Central memory CD8-positive, alpha-beta T cell (primary cell): ENCODE measurements around the gene LONP2.
"Not testable (repeated sequence)": the region's sequence is repeated elsewhere in the genome, so short reads cannot be mapped to it uniquely, and the experiment has no call there.

ENCODE experiments used
- ATAC-seq: fragments of 150-1000 bp; cut with Tn5 transposase; replicated peaks from 2 replicates; pipeline ENCODE4 v1.10.0; 2022; ENCODE audit warnings: mild to moderate bottlenecking, moderate FRiP score, moderate number of reproducible peaks; ENCODE audit not compliant: poor library complexity, severe bottlenecking; ENCODE audit errors: extremely low read depth
- DNase-seq, 2 donors: peaks; one replicate each; pipeline ENCODE4 v3.0.0; 2021; ENCODE audit warnings: low spot score in 2 of 2
- H3K27ac Mint-ChIP-seq: one replicate; pipeline ENCODE4 v1.8.0; 2022; ENCODE audit warnings: low read depth, mild to moderate bottlenecking, moderate library complexity, mixed read lengths
- H3K27me3 Mint-ChIP-seq: one replicate; pipeline ENCODE4 v1.8.0; 2022; ENCODE audit warnings: mixed read lengths
- H3K36me3 Mint-ChIP-seq: one replicate; pipeline ENCODE4 v1.8.0; 2022; ENCODE audit warnings: mild to moderate bottlenecking, moderate library complexity, mixed read lengths; ENCODE audit not compliant: insufficient read depth
- H3K4me1 Mint-ChIP-seq: one replicate; pipeline ENCODE4 v1.8.0; 2022; ENCODE audit warnings: mixed read lengths
- H3K4me3 Mint-ChIP-seq: one replicate; pipeline ENCODE4 v1.8.0; 2022; ENCODE audit warnings: mild to moderate bottlenecking, moderate library complexity, mixed read lengths
- H3K9me3 Mint-ChIP-seq: one replicate; pipeline ENCODE4 v1.8.0; 2022; ENCODE audit warnings: mixed read lengths

The LONP2 gene

GRCh38 chr16:48358419-48358818 is 114.3 kb downstream of the LONP2 start:
- Mint-ChIP-seq H3K4me1 (peaks cover 4% of the 10 kb centered on the region), H3K36me3 (peaks cover 10% of the 10 kb centered on the region), H3K9me3 (no peaks in the 10 kb centered on the region), H3K27ac (no peak overlapping the region), H3K4me3 (no peak overlapping the region), H3K27me3 (no peaks in the 10 kb centered on the region)
- DNase-seq (no peak), ATAC-seq (no peak)

GRCh38 chr16:48359983-48360382 is 115.9 kb downstream of the LONP2 start:
- Mint-ChIP-seq H3K4me3 (no peak overlapping the region), H3K27me3 (no peaks in the 10 kb centered on the region)
- no peak for ATAC-seq

GRCh38 chr16:48361012-48361411 is 116.9 kb downstream of the LONP2 start:
- Mint-ChIP-seq H3K27me3 (no peaks in the 10 kb centered on the region), H3K27ac (no peak overlapping the region), H3K4me1 (peaks cover 9% of the 10 kb centered on the region), H3K36me3 (peaks cover 15% of the 10 kb centered on the region), H3K9me3 (no peaks in the 10 kb centered on the region), H3K4me3 (no peak overlapping the region)
- DNase-seq (no peak), ATAC-seq (no peak)

More at GRCh38 chr16:48359983-48360382, 115.9 kb downstream of the LONP2 start:
- Mint-ChIP-seq H3K36me3 (peaks cover 13% of the 10 kb centered on the region), H3K27ac (no peak overlapping the region), H3K9me3 (no peaks in the 10 kb centered on the region), H3K4me1 (peaks cover 2% of the 10 kb centered on the region)
- DNase-seq = no peak

GRCh38 chr16:48361540-48362144 is 117.5 kb downstream of the LONP2 start:
- Mint-ChIP-seq H3K4me3 (no peak overlapping the region), H3K9me3 (no peaks in the 10 kb centered on the region), H3K4me1 (peaks cover 15% of the 10 kb centered on the region), H3K27ac (no peak overlapping the region), H3K27me3 (no peaks in the 10 kb centered on the region), H3K36me3 (peaks cover 17% of the 10 kb centered on the region)
- DNase-seq (no peak), ATAC-seq (no peak)

GRCh38 chr16:48365025-48365600 is 121.0 kb downstream of the LONP2 start:
- DNase-seq (no peak), ATAC-seq (no peak)
- Mint-ChIP-seq H3K36me3 (peaks cover 13% of the 10 kb centered on the region), H3K4me1 (peaks cover 28% of the 10 kb centered on the region), H3K9me3 (no peaks in the 10 kb centered on the region), H3K27ac (no peak overlapping the region), H3K27me3 (no peaks in the 10 kb centered on the region), H3K4me3 (peak overlapping the region; percentile 89)

- no peaks in the 10 kb centered on the region for H3K27me3 Mint-ChIP-seq
- ATAC-seq = peak; percentile 89
- DNase-seq = peak; percentile 44 to 48
- no peaks in the 10 kb centered on the region for H3K9me3 Mint-ChIP-seq
- H3K4me1 Mint-ChIP-seq = peaks cover 29% of the 10 kb centered on the region
- H3K4me3 Mint-ChIP-seq = peak overlapping the region; percentile 89
- H3K36me3 Mint-ChIP-seq = peaks cover 14% of the 10 kb centered on the region
- H3K27ac Mint-ChIP-seq = peak overlapping the region; percentile 91
Measured at GRCh38 chr16:48365601-48366164, 121.6 kb downstream of the LONP2 start.

GRCh38 chr16:48366165-48367093 is 122.3 kb downstream of the LONP2 start:
- Mint-ChIP-seq H3K4me1 (peaks cover 29% of the 10 kb centered on the region), H3K9me3 (no peaks in the 10 kb centered on the region)
- peak in 1 of 2 donors; percentile 31 for DNase-seq

GRCh38 chr16:48367441-48368049 is 123.4 kb downstream of the LONP2 start:
- Mint-ChIP-seq H3K27me3 (no peaks in the 10 kb centered on the region), H3K4me1 (peaks cover 29% of the 10 kb centered on the region), H3K4me3 (no peak overlapping the region), H3K36me3 (peaks cover 14% of the 10 kb centered on the region), H3K27ac (peak overlapping the region; percentile 91), H3K9me3 (no peaks in the 10 kb centered on the region)
- DNase-seq (no peak), ATAC-seq (no peak)

More at GRCh38 chr16:48366165-48367093, 122.3 kb downstream of the LONP2 start:
- peak; percentile 82 for ATAC-seq
- Mint-ChIP-seq H3K27me3 (no peaks in the 10 kb centered on the region), H3K36me3 (peaks cover 15% of the 10 kb centered on the region), H3K4me3 (peak overlapping the region; percentile 89), H3K27ac (peak overlapping the region; percentile 91)

- no peaks in the 10 kb centered on the region for H3K9me3 Mint-ChIP-seq
- ATAC-seq = no peak
- H3K27me3 Mint-ChIP-seq = no peaks in the 10 kb centered on the region
- no peak overlapping the region for H3K27ac Mint-ChIP-seq
- no peak for DNase-seq
- H3K36me3 Mint-ChIP-seq = peaks cover 10% of the 10 kb centered on the region
- no peak overlapping the region for H3K4me3 Mint-ChIP-seq
- peaks cover 29% of the 10 kb centered on the region for H3K4me1 Mint-ChIP-seq
Measured at GRCh38 chr16:48369765-48370164, 125.7 kb downstream of the LONP2 start.

- no peak overlapping the region for H3K27ac Mint-ChIP-seq
- H3K9me3 Mint-ChIP-seq = no peaks in the 10 kb centered on the region
- ATAC-seq (no peak), DNase-seq (no peak)
- no peak overlapping the region for H3K4me3 Mint-ChIP-seq
- peaks cover 24% of the 10 kb centered on the region for H3K4me1 Mint-ChIP-seq
- peaks cover 10% of the 10 kb centered on the region for H3K36me3 Mint-ChIP-seq
- H3K27me3 Mint-ChIP-seq = no peaks in the 10 kb centered on the region
Measured at GRCh38 chr16:48370229-48370628, 126.1 kb downstream of the LONP2 start.

- H3K27ac Mint-ChIP-seq, H3K27me3 Mint-ChIP-seq, H3K36me3 Mint-ChIP-seq, H3K4me3 Mint-ChIP-seq, H3K9me3 Mint-ChIP-seq, DNase-seq, ATAC-seq: not testable (repeated sequence)
- peaks cover 21% of the 10 kb centered on the region for H3K4me1 Mint-ChIP-seq
Measured at GRCh38 chr16:48370668-48371392, 126.7 kb downstream of the LONP2 start.

- H3K4me1 Mint-ChIP-seq = peaks cover 16% of the 10 kb centered on the region
- no peaks in the 10 kb centered on the region for H3K9me3 Mint-ChIP-seq
- peaks cover 5% of the 10 kb centered on the region for H3K36me3 Mint-ChIP-seq
- DNase-seq (no peak), ATAC-seq (no peak)
- no peaks in the 10 kb centered on the region for H3K27me3 Mint-ChIP-seq
- no peak overlapping the region for H3K27ac Mint-ChIP-seq
- H3K4me3 Mint-ChIP-seq = no peak overlapping the region
Measured at GRCh38 chr16:48371393-48371780, 127.3 kb downstream of the LONP2 start.
